ENCODE measurements around the gene MYCBPAP.

MYCBPAP gene

GRCh38 chr17:50507871-50508572 lies at the start of gene MYCBPAP:
Gene MYCBPAP, plus strand, starts transcription at chr17:50508439. Its CDS starts 236 bp downstream, at chr17:50508675.
- peak; percentile 45 to 60 for DNase-seq (ENCODE audit: low read depth in 1 of 2, low spot score in 1 of 2)

- DNase-seq (ENCODE audit: low read depth in 1 of 2, low spot score in 1 of 2): no peak
These were observed 49.2 kb upstream of the MYCBPAP start for GRCh38 chr17:50458701-50459676.

GRCh38 chr17:50459756-50460155 lies 48.5 kb upstream of the MYCBPAP start:
- DNase-seq (ENCODE audit: low read depth in 1 of 2, low spot score in 1 of 2): no peak

GRCh38 chr17:50460831-50461526 lies 47.3 kb upstream of the MYCBPAP start:
- no peak for DNase-seq (ENCODE audit: low read depth in 1 of 2, low spot score in 1 of 2)

GRCh38 chr17:50461550-50462132 lies 46.6 kb upstream of the MYCBPAP start:
- DNase-seq (ENCODE audit: low read depth in 1 of 2, low spot score in 1 of 2): no peak

- DNase-seq (ENCODE audit: low read depth in 1 of 2, low spot score in 1 of 2): no peak
These were observed 45.8 kb upstream of the MYCBPAP start for GRCh38 chr17:50462446-50462845.

- no peak for DNase-seq (ENCODE audit: low read depth in 1 of 2, low spot score in 1 of 2)
These were observed 44.1 kb upstream of the MYCBPAP start for GRCh38 chr17:50464121-50464520.

- no peak for DNase-seq (ENCODE audit: low read depth in 1 of 2, low spot score in 1 of 2)
These were observed 43.5 kb upstream of the MYCBPAP start for GRCh38 chr17:50464736-50465135.

- DNase-seq (ENCODE audit: low read depth in 1 of 2, low spot score in 1 of 2): no peak
These were observed 43.1 kb upstream of the MYCBPAP start for GRCh38 chr17:50465171-50465570.

- DNase-seq (ENCODE audit: low read depth in 1 of 2, low spot score in 1 of 2): no peak
These were observed 42.6 kb upstream of the MYCBPAP start for GRCh38 chr17:50465635-50466034.

GRCh38 chr17:50466371-50467113 lies 41.7 kb upstream of the MYCBPAP start:
- no peak for DNase-seq (ENCODE audit: low read depth in 1 of 2, low spot score in 1 of 2)

GRCh38 chr17:50467114-50467854 lies 41.0 kb upstream of the MYCBPAP start:
- DNase-seq (ENCODE audit: low read depth in 1 of 2, low spot score in 1 of 2): no peak

GRCh38 chr17:50467855-50468303 lies 40.4 kb upstream of the MYCBPAP start:
- DNase-seq (ENCODE audit: low read depth in 1 of 2, low spot score in 1 of 2): no peak

- no peak for DNase-seq (ENCODE audit: low read depth in 1 of 2, low spot score in 1 of 2)
These were observed 39.7 kb upstream of the MYCBPAP start, which contains the start of gene CHAD for GRCh38 chr17:50468304-50469207. Gene CHAD, minus strand, starts transcription at chr17:50468880. Its CDS starts 67 bp downstream, at chr17:50468813.

GRCh38 chr17:50469208-50469605 lies 39.0 kb upstream of the MYCBPAP start:
- no peak for DNase-seq (ENCODE audit: low read depth in 1 of 2, low spot score in 1 of 2)

- no peak for DNase-seq (ENCODE audit: low read depth in 1 of 2, low spot score in 1 of 2)
These were observed 38.5 kb upstream of the MYCBPAP start for GRCh38 chr17:50469671-50470305.

GRCh38 chr17:50470426-50470825 lies 37.8 kb upstream of the MYCBPAP start:
- DNase-seq (ENCODE audit: low read depth in 1 of 2, low spot score in 1 of 2): no peak

Data from activated T-helper 1 cell treated with anti-CD3 and anti-CD28 coated beads, Interleukin-2, amount 50 U/mL, for 16 hours (primary cell).